HG03103 (cell line): ENCODE results near the gene CALML5.

ENCODE experiments used
- ATAC-seq: cut with Tn5 transposase; IDR thresholded peaks from one replicate; pipeline ENCODE4 v1.9.1; 2021; ENCODE audit warnings: low read depth; ENCODE audit not compliant: unreplicated experiment

Gene CALML5

GRCh38 chr10:5519054-5519453, 19.7 kb upstream of the CALML5 start:
- ATAC-seq: no peak

GRCh38 chr10:5518143-5518542, 18.8 kb upstream of the CALML5 start:
- ATAC-seq: no peak

GRCh38 chr10:5517546-5517945, 18.2 kb upstream of the CALML5 start:
- no peak for ATAC-seq

- no peak for ATAC-seq
These were observed 16.8 kb upstream of the CALML5 start for GRCh38 chr10:5515948-5516761.

GRCh38 chr10:5514226-5514850, 15.0 kb upstream of the CALML5 start:
- ATAC-seq: no peak

- ATAC-seq: no peak
These were observed 13.7 kb upstream of the CALML5 start for GRCh38 chr10:5512881-5513612.

GRCh38 chr10:5512331-5512730, 13.0 kb upstream of the CALML5 start:
- no peak for ATAC-seq

GRCh38 chr10:5511885-5512280, 12.5 kb upstream of the CALML5 start:
- no peak for ATAC-seq

GRCh38 chr10:5511231-5511884, 12.0 kb upstream of the CALML5 start:
- ATAC-seq: no peak

- ATAC-seq: no peak
These were observed 11.1 kb upstream of the CALML5 start for GRCh38 chr10:5510281-5511072.

- no peak for ATAC-seq
These were observed 10.3 kb upstream of the CALML5 start for GRCh38 chr10:5509691-5510090.

GRCh38 chr10:5509236-5509635, 9.9 kb upstream of the CALML5 start:
- ATAC-seq: no peak

GRCh38 chr10:5508786-5509185, 9.4 kb upstream of the CALML5 start:
- no peak for ATAC-seq

GRCh38 chr10:5508161-5508604, 8.8 kb upstream of the CALML5 start:
- no peak for ATAC-seq

GRCh38 chr10:5507649-5508131, 8.3 kb upstream of the CALML5 start:
- no peak for ATAC-seq

GRCh38 chr10:5506751-5507648, 7.6 kb upstream of the CALML5 start:
- ATAC-seq: no peak

GRCh38 chr10:5506246-5506645, 6.9 kb upstream of the CALML5 start:
- ATAC-seq: no peak

- ATAC-seq: no peak
These were observed 5.0 kb upstream of the CALML5 start for GRCh38 chr10:5504146-5505072.
